Measurements from ENCODE around the gene DDR2.

Gene DDR2

DNA sequence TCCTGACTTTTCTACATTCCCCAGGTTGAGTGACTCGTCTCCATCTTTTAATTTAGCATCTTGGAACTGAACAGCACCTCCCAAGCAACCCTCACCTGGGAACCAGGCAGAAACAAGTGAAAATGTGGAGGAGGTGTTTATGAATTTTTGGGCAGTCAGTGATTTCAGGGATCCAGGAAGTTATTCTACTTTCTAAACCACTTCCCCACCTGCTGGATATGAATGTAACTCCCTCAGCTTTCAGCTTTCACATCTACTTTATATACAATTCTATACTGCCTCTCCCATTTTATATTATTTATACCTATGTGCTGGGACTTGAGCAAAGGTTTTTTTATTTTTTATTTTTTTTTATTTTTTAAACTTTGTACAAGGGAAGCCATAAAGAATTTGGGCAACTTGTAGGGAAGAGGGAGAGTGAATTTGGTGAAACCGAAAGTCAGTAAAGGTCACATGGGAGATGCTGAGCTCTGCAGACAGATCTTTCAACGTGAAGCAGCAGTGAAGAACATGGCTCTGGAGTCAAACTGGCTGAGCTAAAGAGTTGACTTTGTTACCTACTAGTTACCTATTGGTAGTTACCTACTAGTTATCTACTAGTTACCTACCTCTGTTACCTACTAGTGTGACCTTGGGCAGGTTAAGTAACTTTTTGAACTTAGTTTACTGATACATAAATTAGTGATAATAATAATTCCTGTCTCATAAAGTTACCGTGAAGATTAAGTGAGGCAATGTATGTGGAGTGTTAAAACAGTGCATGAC lies 45.5 kb downstream of the DDR2 start:
- Histone ChIP-seq H3K4me1 (peaks cover 27% of the 10 kb centered on the region), H3K36me3 (no peaks in the 10 kb centered on the region; the same call in 1 of the 2 replicates), H3K9me3 (no peaks in the 10 kb centered on the region), H3K27me3 (no peaks in the 10 kb centered on the region), H3K4me3 (ENCODE audit: low read depth, low read length) (no peak overlapping the region)
- no peak for DNase-seq
- TF ChIP-seq CTCF (IDR thresholded peaks at IDR 0.05; ENCODE audit: low read depth, low read length): peak; percentile 26

DNA sequence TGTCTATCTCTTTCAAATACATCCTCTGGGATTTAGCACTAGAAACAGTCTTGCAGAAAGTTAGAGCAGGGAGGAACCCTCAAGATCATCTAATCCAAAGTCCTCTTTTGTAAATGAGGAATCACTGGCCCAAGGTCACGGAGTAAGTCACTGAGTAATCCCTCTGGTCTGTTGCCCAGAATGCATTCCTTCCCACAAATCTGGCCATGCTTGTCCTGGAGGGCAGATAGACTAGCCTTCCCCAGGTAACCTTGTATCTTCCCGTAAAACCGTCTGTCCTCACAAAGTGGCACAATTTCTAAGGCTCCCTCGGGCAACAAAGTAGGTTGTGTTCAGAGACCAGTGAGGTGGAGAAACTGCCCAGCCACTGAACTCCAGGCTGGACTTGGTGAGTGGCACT lies 46.2 kb downstream of the DDR2 start:
- no peaks in the 10 kb centered on the region for H3K9me3 ChIP-seq
- no peaks in the 10 kb centered on the region; the same call in 1 of the 2 replicates for H3K36me3 ChIP-seq
- no peak for TF ChIP-seq CTCF (IDR thresholded peaks at IDR 0.05; ENCODE audit: low read depth, low read length)
- no peak overlapping the region for H3K4me3 ChIP-seq (ENCODE audit: low read depth, low read length)
- H3K27me3 ChIP-seq: no peaks in the 10 kb centered on the region
- DNase-seq: no peak
- peaks cover 21% of the 10 kb centered on the region for H3K4me1 ChIP-seq

DNA sequence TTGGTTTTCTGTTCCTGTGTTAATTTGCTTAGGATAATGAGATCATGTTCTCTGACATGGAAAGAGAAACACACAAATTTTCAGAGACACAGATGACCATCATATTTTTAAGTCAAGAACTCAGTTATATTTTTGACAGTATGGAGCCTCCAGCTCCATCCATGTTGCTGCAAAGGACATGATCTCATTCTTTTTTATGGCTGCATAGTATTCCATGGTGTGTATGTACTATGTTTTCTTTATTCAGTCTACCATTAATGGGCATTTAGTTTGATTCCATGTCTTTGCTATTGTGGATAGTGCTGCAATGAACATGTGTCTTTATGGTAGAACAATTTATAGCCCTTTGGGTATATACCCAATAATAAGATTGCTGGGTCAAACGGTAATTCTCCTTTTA lies 47.0 kb downstream of the DDR2 start:
- H3K4me1 ChIP-seq: peaks cover 17% of the 10 kb centered on the region
- no peaks in the 10 kb centered on the region for H3K9me3 ChIP-seq
- no peak for TF ChIP-seq CTCF (IDR thresholded peaks at IDR 0.05; ENCODE audit: low read depth, low read length)
- no peaks in the 10 kb centered on the region; the same call in 1 of the 2 replicates for H3K36me3 ChIP-seq
- no peaks in the 10 kb centered on the region for H3K27me3 ChIP-seq
- no peak for DNase-seq
- H3K4me3 ChIP-seq (ENCODE audit: low read depth, low read length): no peak overlapping the region

DNA sequence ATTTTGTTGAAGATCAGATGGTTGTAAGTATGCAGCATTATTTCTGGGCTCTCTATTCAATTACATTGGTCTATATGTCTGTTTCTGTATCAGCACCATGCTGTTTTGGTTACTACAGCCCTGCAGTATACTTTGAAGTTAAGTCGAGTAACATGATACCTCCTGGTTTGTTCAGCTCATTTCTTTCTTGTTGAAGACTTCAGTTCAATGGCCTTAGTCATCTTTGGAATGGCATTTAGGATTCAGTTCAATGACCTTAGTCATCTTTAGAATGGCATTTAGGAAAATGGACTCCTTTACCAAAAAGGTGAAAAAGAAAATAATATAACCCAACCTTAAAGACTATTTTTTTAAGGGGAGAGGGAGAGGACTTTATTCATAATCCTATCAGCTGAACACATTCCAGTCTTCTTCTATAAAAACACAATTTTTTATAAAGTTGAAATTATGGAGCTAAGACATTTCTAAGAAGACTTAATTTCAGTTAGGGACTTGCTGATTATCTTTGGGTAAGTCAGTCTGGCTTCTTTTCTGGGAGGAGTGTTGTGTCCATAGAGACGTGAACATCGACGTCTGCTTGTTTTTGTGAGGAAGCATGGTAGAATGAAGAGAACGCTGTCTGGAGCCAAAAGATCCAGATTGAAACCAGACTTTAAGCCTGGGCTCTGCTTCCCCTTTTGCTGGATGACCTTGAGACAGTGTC lies 48.3 kb downstream of the DDR2 start:
- Histone ChIP-seq H3K27me3 (no peaks in the 10 kb centered on the region), H3K36me3 (no peaks in the 10 kb centered on the region; the same call in 1 of the 2 replicates), H3K4me3 (ENCODE audit: low read depth, low read length) (no peak overlapping the region), H3K4me1 (peaks cover 17% of the 10 kb centered on the region), H3K9me3 (no peaks in the 10 kb centered on the region)
- no peak for DNase-seq
- TF ChIP-seq CTCF (IDR thresholded peaks at IDR 0.05; ENCODE audit: low read depth, low read length): no peak

DNA sequence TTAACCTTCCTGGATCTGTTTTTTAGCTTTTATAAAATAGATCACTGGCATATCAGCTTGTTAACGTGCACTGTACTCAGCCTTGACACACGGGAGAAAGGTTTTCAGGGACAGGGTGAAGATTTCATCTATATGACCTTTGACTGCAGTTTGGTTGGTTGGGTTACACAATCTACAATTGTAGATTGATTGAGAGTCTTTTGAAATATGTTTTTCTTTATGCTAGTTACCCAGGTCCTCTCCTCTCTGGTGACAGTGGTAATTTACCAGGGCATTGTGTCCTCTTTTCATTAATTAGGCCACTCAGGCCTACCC lies 48.8 kb downstream of the DDR2 start:
- Histone ChIP-seq H3K4me3 (ENCODE audit: low read depth, low read length) (no peak overlapping the region), H3K27me3 (no peaks in the 10 kb centered on the region), H3K36me3 (no peaks in the 10 kb centered on the region; the same call in 1 of the 2 replicates), H3K9me3 (no peaks in the 10 kb centered on the region), H3K4me1 (peaks cover 17% of the 10 kb centered on the region)
- DNase-seq: no peak
- no peak for TF ChIP-seq CTCF (IDR thresholded peaks at IDR 0.05; ENCODE audit: low read depth, low read length)

GRCh38 chr1:162682013-162682419 lies 49.8 kb downstream of the DDR2 start:
- H3K27me3 ChIP-seq: no peaks in the 10 kb centered on the region
- H3K4me3 ChIP-seq (ENCODE audit: low read depth, low read length): no peak overlapping the region
- peaks cover 17% of the 10 kb centered on the region for H3K4me1 ChIP-seq
- TF ChIP-seq CTCF (IDR thresholded peaks at IDR 0.05; ENCODE audit: low read depth, low read length): no peak
- DNase-seq: peak; percentile 52
- H3K9me3 ChIP-seq: no peaks in the 10 kb centered on the region
- no peaks in the 10 kb centered on the region; the same call in none of the 2 replicates for H3K36me3 ChIP-seq

Measured in BE2C (cell line).